Upper lobe of right lung (tissue), 1 donor: Measurements from ENCODE around the gene EBLN1. TPM values are rescaled to one million over a fixed set of nuclear protein-coding genes. Genes with fewer than 3 reads are reported as not detected.
"Not testable (repeated sequence)": the region's sequence is repeated elsewhere in the genome, so short reads cannot be mapped to it uniquely, and the experiment has no call there.

ENCODE experiments used
- ATAC-seq: fragments of 200-7000 bp; cut with Tn5 transposase; one replicate; pipeline ENCODE4 v1.9.1; 2020; ENCODE audit warnings: mild to moderate bottlenecking, moderate library complexity
- DNase-seq: peaks from one replicate; pipeline ENCODE4 v3.0.0-alpha.2; 2020
- H3K27ac ChIP-seq: fragments of 200-600 bp; one replicate; pipeline ENCODE4 v1.8.0; 2022
- H3K27me3 ChIP-seq: fragments of 200-600 bp; one replicate; pipeline ENCODE4 v1.8.0; 2022; ENCODE audit warnings: mild to moderate bottlenecking
- H3K36me3 ChIP-seq: fragments of 200-600 bp; one replicate; pipeline ENCODE4 v1.8.0; 2022
- H3K4me1 ChIP-seq: fragments of 200-600 bp; one replicate; pipeline ENCODE4 v1.8.0; 2022
- H3K4me3 ChIP-seq: fragments of 200-600 bp; one replicate; pipeline ENCODE4 v1.8.0; 2022; ENCODE audit warnings: mild to moderate bottlenecking
- H3K9me3 ChIP-seq: fragments of 200-600 bp; one replicate; pipeline ENCODE4 v1.8.0; 2022
- CTCF ChIP-seq: fragments of 200-600 bp; IDR thresholded peaks from one replicate; pipeline ENCODE4 v1.8.0; 2022; ENCODE audit warnings: antibody characterized with exemption
- intact Hi-C: fragments of 100-400 bp; cut with DNase I; formaldehyde crosslinking; loops from one replicate; pipeline ENCODE4 v1.11.0; 2022
- total RNA-seq: library from RNA; stranded (reverse); fragmentation: NEBNext Ultra II Directional; extraction: Animal tissue kit (Norgen Biotek cat#: 25700); gene quantifications from one replicate; pipeline ENCODE4 v1.2.1, GENCODE V29; 2021
- donor health status: DM: no; HTN: yes; CAD: no; lungs with severe emphysema.

The EBLN1 gene
- total RNA-seq, 1 donor from 2014 or later, result not detected

GRCh38 chr10:22226599-22226998 is 8.8 kb upstream of the EBLN1 start:
- no peak for ATAC-seq

GRCh38 chr10:22222236-22223190 is 4.7 kb upstream of the EBLN1 start:
- Histone ChIP-seq H3K27ac (no peak overlapping the region), H3K4me1 (no peaks in the 10 kb centered on the region), H3K4me3 (no peak overlapping the region), H3K27me3 (no peaks in the 10 kb centered on the region), H3K36me3 (no peaks in the 10 kb centered on the region), H3K9me3 (no peaks in the 10 kb centered on the region)
- intact Hi-C loops, result loop anchor here (10.0 kb wide), 1 partner anchor 208 kb away; no protein-coding TSS in a partner anchor
- no peak for DNase-seq
- TF ChIP-seq CTCF, result no peak
- ATAC-seq, result no peak

More at GRCh38 chr10:22226599-22226998, 8.8 kb upstream of the EBLN1 start:
- Histone ChIP-seq H3K27ac (no peak overlapping the region), H3K9me3 (no peaks in the 10 kb centered on the region), H3K4me3 (no peak overlapping the region), H3K4me1 (no peaks in the 10 kb centered on the region), H3K27me3 (no peaks in the 10 kb centered on the region), H3K36me3 (no peaks in the 10 kb centered on the region)
- intact Hi-C loops, result loop anchor here (10.0 kb wide), 1 partner anchor 212 kb away; no protein-coding TSS in a partner anchor
- TF ChIP-seq CTCF, result no peak
- DNase-seq, result no peak

- Histone ChIP-seq H3K27ac (no peak overlapping the region), H3K4me1 (no peaks in the 10 kb centered on the region), H3K9me3 (no peaks in the 10 kb centered on the region), H3K27me3 (no peaks in the 10 kb centered on the region), H3K36me3 (no peaks in the 10 kb centered on the region), H3K4me3 (no peak overlapping the region)
- intact Hi-C loops, result no loop called here
- DNase-seq (no peak), ATAC-seq (no peak)
- TF ChIP-seq CTCF, result no peak
Observed at GRCh38 chr10:22219308-22219707, 1.5 kb upstream of the EBLN1 start.

- ATAC-seq, result no peak
- DNase-seq, result no peak
- Histone ChIP-seq H3K27ac (no peak overlapping the region), H3K9me3 (no peaks in the 10 kb centered on the region), H3K27me3 (no peaks in the 10 kb centered on the region), H3K4me3 (no peak overlapping the region), H3K36me3 (no peaks in the 10 kb centered on the region), H3K4me1 (no peaks in the 10 kb centered on the region)
- no peak for TF ChIP-seq CTCF
- intact Hi-C loops, result no loop called here
Observed at GRCh38 chr10:22218448-22218847, 633 bp upstream of the EBLN1 start.

GRCh38 chr10:22217084-22217483 is 731 bp downstream of the EBLN1 start:
- ATAC-seq, H3K4me1 ChIP-seq, intact Hi-C loops, H3K27ac ChIP-seq, DNase-seq, H3K36me3 ChIP-seq, H3K4me3 ChIP-seq, H3K27me3 ChIP-seq, H3K9me3 ChIP-seq: not testable (repeated sequence)

- TF ChIP-seq CTCF, result no peak
- intact Hi-C loops, result no loop called here
- ATAC-seq (no peak), DNase-seq (no peak)
- Histone ChIP-seq H3K27me3 (no peaks in the 10 kb centered on the region), H3K4me3 (no peak overlapping the region), H3K9me3 (no peaks in the 10 kb centered on the region), H3K36me3 (no peaks in the 10 kb centered on the region), H3K27ac (no peak overlapping the region), H3K4me1 (no peaks in the 10 kb centered on the region)
Observed at GRCh38 chr10:22210267-22210666, 7.5 kb downstream of the EBLN1 start.
